Omental fat pad (tissue), 4 donors: ENCODE measurements around the gene CNTN1. TPM values are rescaled to one million over a fixed set of nuclear protein-coding genes. Genes with fewer than 3 reads are reported as not detected.

Source experiments
- ATAC-seq: fragments of 150-250 bp; one replicate; pipeline ENCODE4 v1.9.1; 2016; ENCODE audit warnings: mild to moderate bottlenecking, moderate library complexity; ENCODE audit not compliant: low FRiP score
- DNase-seq: peaks from one replicate; pipeline ENCODE4 v3.0.0-alpha.2; 2019; ENCODE audit warnings: low spot score
- total RNA-seq, 4 donors: library from RNA; depleted of rRNA; stranded (reverse); fragments of >200 nt; gene quantifications; one replicate each; pipeline ENCODE4 v1.1.0, GENCODE V29; 2016
- TF ChIP-seq, protein P1 (sequence below), 3 donors: fragments of 450-650 bp; IDR thresholded peaks; one replicate each; pipeline ENCODE4 v1.5.1; 2016 to 2017; ENCODE audit warnings: antibody characterized with exemption in 3 of 3, mild to moderate bottlenecking in 3 of 3, moderate library complexity in 2 of 3

Gene CNTN1
- total RNA-seq, 4 donors from 2014 or later: 1.1 to 3.6 (median 1.5) TPM

DNA sequence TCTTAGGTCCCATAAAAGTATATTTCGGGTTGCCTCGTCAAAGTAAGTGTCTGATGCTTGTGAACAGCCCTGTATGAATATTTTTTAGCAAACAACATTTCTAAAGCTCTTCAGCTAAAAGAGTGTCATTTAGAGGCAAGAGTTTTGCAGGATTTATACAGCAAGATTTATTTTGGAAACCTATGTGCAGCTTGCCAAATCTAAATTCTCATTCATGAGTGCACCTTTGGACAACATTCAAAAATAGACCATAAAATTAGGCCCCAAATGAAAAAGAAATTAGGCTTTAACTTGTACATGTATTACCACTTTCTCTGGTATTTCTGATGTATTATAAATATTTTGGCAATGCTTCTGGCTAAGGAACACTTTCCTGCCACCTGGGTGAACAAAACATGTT lies 271.5 kb downstream of the CNTN1 start:
- TF ChIP-seq, protein P1, sequence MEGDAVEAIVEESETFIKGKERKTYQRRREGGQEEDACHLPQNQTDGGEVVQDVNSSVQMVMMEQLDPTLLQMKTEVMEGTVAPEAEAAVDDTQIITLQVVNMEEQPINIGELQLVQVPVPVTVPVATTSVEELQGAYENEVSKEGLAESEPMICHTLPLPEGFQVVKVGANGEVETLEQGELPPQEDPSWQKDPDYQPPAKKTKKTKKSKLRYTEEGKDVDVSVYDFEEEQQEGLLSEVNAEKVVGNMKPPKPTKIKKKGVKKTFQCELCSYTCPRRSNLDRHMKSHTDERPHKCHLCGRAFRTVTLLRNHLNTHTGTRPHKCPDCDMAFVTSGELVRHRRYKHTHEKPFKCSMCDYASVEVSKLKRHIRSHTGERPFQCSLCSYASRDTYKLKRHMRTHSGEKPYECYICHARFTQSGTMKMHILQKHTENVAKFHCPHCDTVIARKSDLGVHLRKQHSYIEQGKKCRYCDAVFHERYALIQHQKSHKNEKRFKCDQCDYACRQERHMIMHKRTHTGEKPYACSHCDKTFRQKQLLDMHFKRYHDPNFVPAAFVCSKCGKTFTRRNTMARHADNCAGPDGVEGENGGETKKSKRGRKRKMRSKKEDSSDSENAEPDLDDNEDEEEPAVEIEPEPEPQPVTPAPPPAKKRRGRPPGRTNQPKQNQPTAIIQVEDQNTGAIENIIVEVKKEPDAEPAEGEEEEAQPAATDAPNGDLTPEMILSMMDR (IDR thresholded peaks at IDR 0.05): no peak
- DNase-seq (no peak), ATAC-seq (no peak)

DNA sequence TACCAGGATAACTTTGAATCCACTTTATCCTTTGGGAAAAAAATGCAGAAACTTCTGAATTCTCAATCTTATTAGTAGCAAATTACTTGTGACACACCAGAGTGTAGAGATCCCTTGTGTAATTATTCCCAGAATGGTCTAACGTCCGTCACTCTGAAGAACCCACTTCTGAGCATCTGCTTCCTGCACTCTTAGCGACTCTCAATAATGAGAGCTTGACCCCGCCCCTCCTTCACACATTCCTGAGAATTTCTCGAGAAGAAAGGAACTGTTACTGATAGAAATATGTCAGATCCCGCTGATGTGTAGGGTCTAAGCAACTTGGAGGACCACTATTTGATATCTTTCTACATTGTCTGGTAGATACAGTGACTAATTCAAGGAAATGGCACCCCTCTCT lies 277.6 kb downstream of the CNTN1 start:
- DNase-seq: no peak
- no peak for ATAC-seq
- TF ChIP-seq, protein P1 (IDR thresholded peaks at IDR 0.05): no peak

DNA sequence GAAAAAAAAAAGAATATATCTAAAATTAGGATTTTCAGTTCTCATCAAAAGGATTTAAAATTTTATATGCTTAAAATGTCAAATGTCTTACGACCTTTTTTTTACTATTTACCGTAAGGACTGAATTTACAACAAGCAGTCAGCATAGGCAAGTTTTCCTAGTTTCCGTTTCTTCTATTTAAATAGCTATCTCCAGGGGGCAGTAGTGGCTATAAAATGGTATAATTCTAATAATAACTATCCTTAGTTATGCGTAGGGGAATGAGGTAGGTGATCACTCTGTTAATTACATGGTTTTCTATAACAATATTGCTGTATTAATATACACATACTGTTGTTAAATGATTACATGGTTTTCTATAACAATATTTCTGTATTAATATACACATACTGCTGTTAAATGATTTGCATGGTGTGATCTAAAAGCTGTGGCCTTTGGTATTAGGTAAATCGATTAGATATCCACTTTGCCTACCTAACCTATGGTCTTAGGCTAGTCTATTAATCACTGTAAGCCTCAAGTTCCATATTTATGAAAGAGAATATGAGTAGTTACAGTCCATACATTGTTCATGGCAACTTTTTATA lies 278.2 kb downstream of the CNTN1 start:
- TF ChIP-seq, protein P1 (IDR thresholded peaks at IDR 0.05): no peak
- no peak for DNase-seq

DNA sequence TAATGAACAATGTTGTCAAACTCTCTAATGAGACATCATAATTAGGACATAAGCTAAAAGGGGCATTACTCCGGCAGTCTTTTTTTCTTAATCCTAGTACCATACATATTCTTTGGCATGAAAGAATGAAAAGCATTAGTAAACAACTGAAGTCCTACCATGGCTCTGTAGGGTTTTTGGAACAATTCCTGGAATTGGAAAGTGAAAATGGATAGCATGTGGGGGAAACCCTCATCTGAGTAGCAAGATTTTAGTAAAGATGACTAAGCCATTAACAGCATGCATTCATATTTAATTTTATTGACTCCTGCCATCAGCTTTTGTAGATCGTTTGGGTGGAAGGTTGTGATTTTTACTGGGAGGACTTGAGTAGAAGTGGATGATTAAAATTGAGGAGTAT lies 279.7 kb downstream of the CNTN1 start:
- TF ChIP-seq, protein P1 (IDR thresholded peaks at IDR 0.05): no peak
- DNase-seq: no peak
- ATAC-seq: no peak

More for the DNA sequence above, 278.2 kb downstream of the CNTN1 start:
- no peak for ATAC-seq

DNA sequence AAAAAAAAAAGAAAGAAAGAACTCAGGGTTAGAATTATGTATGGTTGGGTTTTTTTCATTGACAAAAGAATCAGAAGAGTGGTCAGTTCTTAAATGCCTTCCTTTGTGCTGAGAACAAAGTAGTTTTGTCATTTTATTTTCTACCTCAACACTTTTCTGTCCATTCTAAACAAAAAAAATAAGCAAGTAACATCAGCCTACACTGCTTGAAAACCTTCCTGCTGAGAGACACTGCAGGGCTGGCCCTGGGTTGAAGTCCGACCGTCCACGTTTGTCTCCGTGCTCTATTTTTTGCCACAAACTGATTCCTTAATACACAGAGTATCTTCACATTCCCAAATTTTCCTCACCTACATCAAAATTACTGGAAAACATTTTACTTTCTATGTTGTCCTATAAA lies 284.3 kb downstream of the CNTN1 start:
- TF ChIP-seq, protein P1 (IDR thresholded peaks at IDR 0.05): no peak
- DNase-seq: no peak
- no peak for ATAC-seq

DNA sequence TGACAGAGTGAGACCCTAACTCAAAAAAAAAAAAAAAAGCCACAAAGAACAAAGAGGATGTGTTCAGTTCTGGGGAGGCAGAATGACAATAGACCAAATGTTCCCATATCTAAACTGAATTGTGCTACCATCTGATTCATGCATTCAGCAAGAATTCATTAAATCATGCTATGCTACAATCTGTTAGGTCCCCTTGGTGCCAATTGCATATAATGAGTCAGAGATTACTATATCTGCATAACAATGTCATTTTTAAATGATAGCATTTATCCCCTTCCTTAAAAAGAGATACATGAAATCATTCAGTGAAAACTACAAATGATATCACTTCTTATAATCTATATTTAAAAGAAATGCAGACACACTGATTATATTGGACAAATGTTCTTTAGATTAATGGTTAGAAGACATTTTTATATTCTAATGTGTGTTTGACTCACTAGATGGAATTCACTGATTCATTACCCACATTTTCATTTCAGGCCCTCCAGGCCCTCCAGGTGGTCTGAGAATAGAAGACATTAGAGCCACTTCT lies 288.3 kb downstream of the CNTN1 start:
- ATAC-seq: no peak
- TF ChIP-seq, protein P1 (IDR thresholded peaks at IDR 0.05): no peak

DNA sequence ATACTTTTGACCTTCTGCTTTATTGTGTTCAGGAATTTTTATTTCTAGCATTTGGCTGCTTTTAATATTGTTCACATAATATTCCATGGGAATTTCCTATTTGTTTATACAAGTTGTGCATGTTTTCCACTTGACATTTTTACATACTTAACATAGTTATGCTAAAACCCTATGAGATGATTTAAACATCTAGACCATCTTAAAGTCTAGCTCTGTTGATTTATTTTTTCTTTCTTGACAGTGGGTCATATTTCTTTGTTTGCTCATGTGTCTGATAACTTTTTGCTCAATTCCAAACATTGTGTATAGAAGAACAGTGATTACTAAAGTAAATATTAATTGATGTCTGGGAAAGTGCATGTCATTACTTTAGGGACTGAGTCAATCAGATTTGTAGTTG lies 293.8 kb downstream of the CNTN1 start:
- ATAC-seq (no peak), DNase-seq (no peak)
- TF ChIP-seq, protein P1 (IDR thresholded peaks at IDR 0.05): no peak

More for the DNA sequence above, 288.3 kb downstream of the CNTN1 start:
- no peak for DNase-seq
